GM13976 (cell line): Measurements from ENCODE around the gene ADGB.

ENCODE experiments used
- DNase-seq: peaks from one replicate; pipeline ENCODE4 v3.0.0; 2012; ENCODE audit warnings: low spot score
- CTCF ChIP-seq: IDR thresholded peaks from 2 replicates; pipeline ENCODE4 v1.5.1; 2012; ENCODE audit warnings: borderline replicate concordance, mild to moderate bottlenecking; ENCODE audit not compliant: insufficient read depth; ENCODE audit errors: extremely low read depth, missing control alignments, control extremely low read depth
- in situ Hi-C: fragments of 300-500 bp; cut with MboI; formaldehyde crosslinking; loops from one replicate; pipeline ENCODE4 v1.12.0; 2022; ENCODE audit warnings: low sequenced_read_pairs, mixed read lengths, inconsistent platforms; ENCODE audit not compliant: unreplicated experiment

The ADGB gene

GRCh38 chr6:146578054-146578453, 20.7 kb upstream of the ADGB start:
- no peak for TF ChIP-seq CTCF
- DNase-seq = no peak
- in situ Hi-C loops = no loop called here

- TF ChIP-seq CTCF = no peak
- in situ Hi-C loops = no loop called here
- no peak for DNase-seq
Measured at GRCh38 chr6:146581968-146582367, 16.8 kb upstream of the ADGB start.

- in situ Hi-C loops = no loop called here
- DNase-seq = no peak
- no peak for TF ChIP-seq CTCF
Measured at GRCh38 chr6:146582857-146583256, 15.9 kb upstream of the ADGB start.

GRCh38 chr6:146583966-146584365, 14.8 kb upstream of the ADGB start:
- DNase-seq = no peak
- in situ Hi-C loops = no loop called here
- no peak for TF ChIP-seq CTCF

- no peak for TF ChIP-seq CTCF
- in situ Hi-C loops = no loop called here
- DNase-seq = no peak
Measured at GRCh38 chr6:146587459-146587858, 11.3 kb upstream of the ADGB start.

GRCh38 chr6:146590492-146590891, 8.3 kb upstream of the ADGB start:
- no peak for TF ChIP-seq CTCF
- no peak for DNase-seq
- in situ Hi-C loops = no loop called here

GRCh38 chr6:146592451-146592850, 6.3 kb upstream of the ADGB start:
- DNase-seq = no peak
- in situ Hi-C loops = no loop called here
- TF ChIP-seq CTCF = no peak
